ENCODE results near the gene FARSA.
A peak's percentile ranks its signal among the peaks of the same experiment; 100 is the strongest.

DNA sequence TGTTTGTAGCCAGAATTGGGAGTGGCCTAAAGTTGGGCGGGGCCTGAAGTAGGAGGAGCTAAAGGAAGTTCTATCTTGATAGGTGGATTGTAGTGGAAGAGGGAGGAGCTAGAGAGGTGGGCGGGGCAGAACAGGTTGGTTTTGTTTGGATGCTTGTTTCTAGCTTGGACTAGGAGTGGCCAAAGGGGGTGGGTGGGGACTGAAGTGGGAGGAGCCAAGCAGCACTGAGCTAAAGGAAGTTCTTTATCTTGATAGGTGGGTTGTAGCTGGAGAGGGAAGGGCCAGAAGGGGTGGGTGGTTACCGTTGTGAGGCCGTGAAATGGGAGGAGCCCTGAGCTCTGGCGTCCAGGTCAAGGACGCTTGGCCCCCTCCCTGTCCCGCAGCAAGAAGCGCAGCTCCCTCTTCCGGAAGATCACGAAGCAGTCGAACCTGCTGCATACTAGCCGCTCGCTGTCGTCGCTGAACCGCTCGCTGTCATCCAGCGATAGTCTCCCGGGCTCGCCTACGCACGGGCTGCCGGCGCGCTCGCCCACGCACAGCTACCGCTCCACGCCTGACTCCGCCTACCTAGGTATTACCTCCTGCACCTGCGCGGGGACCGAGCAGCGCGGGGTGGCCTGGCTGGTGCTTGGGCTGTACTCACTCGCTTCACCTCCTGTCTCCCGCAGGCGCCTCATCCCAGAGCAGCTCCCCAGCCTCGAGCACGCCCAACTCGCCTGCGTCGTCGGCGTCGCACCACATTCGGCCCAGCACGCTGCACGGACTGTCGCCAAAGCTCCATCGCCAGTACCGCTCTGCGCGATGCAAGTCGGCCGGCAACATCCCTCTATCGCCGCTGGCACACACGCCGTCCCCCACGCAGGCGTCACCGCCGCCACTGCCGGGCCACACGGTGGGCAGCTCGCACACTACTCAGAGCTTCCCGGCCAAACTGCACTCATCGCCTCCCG lies 60.3 kb downstream of the FARSA start:
- TF ChIP-seq, protein P1, sequence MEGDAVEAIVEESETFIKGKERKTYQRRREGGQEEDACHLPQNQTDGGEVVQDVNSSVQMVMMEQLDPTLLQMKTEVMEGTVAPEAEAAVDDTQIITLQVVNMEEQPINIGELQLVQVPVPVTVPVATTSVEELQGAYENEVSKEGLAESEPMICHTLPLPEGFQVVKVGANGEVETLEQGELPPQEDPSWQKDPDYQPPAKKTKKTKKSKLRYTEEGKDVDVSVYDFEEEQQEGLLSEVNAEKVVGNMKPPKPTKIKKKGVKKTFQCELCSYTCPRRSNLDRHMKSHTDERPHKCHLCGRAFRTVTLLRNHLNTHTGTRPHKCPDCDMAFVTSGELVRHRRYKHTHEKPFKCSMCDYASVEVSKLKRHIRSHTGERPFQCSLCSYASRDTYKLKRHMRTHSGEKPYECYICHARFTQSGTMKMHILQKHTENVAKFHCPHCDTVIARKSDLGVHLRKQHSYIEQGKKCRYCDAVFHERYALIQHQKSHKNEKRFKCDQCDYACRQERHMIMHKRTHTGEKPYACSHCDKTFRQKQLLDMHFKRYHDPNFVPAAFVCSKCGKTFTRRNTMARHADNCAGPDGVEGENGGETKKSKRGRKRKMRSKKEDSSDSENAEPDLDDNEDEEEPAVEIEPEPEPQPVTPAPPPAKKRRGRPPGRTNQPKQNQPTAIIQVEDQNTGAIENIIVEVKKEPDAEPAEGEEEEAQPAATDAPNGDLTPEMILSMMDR (IDR thresholded peaks at IDR 0.05): peak in 1 of 7 experiments; percentile 7
- no peak for TF ChIP-seq POLR2A (IDR thresholded peaks at IDR 0.05)

Data from body of pancreas (tissue), 4 donors.